Measurements from ENCODE around the gene DNM2.
"Not testable (repeated sequence)": the region's sequence is repeated elsewhere in the genome, so short reads cannot be mapped to it uniquely, and the experiment has no call there.

Gene DNM2

GRCh38 chr19:10846500-10847202 lies 128.8 kb downstream of the DNM2 start:
- no peak for DNase-seq

GRCh38 chr19:10848230-10848856 lies 130.5 kb downstream of the DNM2 start, which contains the start of gene C19orf38:
TSS of gene C19orf38 (plus strand) at chr19:10848415. CDS start at chr19:10848509, 94 bp downstream.
- DNase-seq = peak; percentile 75

DNA sequence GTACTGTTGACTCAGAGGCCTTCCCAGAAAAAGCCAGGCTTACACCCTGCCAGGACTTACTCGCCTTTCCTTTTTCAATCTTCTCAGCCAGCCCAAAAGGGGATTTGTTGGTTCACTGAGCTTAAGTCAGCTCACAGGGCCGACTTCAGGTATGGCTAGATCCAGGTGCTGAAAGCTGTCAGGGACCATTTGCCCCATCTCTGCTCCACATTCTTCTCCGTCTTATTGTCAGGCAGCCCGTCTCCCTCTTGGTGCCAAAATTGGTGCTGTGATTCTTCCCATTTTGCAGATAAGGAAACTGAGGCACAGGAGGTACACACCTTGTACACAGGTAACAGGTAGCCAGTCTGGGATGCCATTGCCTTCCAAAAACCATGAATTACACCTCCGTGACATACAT lies 132.8 kb downstream of the DNM2 start:
- DNase-seq = no peak

DNA sequence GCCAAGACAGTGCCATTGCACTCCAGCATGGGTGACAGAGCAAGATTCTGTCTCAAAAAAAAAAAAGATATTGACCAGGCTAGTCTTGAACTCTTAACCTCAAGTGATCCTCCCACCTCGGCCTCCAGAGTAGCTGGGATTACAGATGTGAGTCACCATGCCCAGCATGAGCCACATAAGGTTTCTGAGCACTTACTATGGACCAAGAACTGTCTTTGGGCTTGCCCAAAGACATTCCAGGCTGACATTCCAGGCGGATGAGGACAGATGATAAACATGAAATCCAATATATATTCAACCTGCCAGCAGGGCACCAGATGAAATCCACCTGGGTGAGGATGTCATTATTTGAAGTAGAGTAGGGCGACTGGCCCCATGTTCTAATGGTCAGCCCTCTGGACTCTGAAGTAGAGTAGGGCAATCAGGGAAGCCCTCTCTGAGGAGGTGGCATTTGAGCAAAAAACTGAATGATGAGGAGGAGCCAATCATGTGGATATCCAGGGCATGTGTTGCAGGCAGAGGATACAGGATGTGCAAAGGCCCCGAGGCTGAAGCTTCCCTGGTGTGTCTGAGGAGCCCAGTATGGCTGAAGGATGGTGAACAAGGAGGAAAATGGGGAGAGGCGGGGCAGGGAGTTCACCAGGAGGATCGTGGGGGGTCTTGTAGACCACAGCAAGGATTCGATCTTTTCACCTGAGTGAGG lies 134.4 kb downstream of the DNM2 start:
- no peak for DNase-seq

DNA sequence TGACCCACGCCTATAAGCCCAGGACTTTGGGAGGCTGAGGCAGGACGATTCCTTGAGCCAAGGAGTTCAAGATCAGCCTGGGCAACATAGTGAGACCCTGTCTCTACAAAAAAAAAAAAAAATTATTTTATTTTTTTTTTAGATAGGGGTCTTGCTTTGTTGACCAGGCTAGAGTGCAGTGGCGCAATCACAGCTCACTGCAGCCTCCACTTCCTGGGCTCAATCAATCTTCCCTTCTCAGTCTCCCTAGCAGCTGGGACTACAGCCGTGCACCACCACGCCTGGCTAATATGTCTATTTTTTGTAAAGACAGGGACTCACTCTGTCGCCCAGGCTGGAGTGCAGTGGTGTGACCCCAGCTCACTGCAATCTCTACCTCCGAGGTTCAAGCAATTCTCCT lies 135.1 kb downstream of the DNM2 start:
- no peak for DNase-seq

DNA sequence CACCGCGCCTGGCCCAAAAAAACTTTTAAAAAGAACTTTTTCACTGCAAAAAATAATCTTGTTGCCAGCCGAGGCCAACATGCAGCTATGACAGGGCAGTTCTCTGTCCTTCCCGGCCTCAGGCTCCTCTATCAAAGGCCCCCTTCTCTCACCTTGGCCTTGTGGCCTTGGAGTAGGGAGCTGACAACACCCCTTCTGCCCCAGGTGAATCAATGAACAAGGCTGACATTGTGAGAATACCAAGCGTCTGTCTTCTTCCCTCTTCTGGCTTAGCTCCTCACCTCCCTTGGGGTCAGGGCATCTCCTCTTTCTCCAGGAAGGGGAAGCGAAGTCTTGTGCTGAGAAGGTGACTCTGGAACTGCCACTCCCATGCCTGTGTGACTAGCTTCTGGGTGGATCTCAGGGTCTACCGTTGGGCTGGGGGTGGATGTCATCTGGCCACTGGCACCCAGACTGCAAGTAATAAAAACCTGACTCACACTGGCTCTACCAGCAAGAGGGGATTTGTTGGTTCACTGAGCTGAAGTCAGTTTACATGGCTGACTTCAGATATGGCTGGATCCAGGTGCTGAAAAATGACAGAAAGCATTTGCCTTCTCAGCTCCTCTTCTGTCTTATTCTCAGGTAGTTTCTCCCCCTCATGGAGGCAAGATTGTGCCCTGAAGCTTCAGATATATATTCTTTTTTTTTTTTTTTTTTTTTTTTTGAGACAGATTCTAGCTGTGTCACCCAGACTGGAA lies 136.6 kb downstream of the DNM2 start:
- DNase-seq = no peak

DNA sequence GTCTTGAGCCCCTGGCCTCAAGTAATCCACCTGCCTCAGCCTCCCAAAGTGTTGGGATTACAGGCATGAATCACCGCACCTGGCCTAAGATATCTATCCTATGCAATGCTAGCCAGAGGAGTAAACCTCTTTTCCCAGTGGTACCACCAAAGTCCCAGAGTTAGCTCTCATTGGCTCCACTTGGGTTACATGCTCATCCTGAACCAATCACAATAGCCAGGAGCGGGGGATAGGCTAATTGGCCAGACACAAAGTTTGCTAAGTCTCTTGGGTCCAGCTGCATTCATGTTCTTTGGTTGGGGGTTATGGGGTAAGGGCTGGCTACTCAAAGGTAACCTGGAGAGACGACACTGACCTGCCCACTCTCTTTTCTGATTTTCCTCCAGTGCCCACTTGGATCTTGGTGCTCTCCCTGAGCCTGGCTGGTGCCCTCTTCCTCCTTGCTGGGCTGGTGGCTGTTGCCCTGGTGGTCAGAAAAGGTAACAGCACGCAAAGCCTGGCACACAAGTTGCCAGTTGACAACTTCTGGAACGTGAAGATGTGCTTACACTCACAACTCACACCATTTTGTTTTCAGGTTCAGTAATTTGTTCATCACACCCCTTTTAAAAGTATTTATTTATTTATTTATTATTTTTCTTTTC lies 138.1 kb downstream of the DNM2 start:
- DNase-seq = no peak

DNA sequence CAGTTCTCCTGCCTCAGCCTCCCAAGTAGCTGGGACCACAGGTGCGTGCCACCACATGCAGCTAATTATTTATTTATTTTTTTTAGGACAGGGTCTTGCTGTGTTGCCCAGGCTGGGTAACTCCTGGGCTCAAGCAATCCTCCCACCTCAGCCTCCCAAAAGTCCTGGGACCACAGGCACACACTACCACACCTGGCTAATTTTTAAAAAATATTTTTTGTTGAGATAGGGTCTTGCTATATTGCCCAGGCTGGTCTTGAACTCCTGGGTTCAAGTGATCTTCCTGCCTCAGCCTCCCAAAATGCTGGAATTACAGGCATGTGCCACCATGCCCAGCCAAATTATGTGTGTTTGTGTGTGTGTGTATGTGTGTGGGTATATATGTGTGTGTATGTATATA lies 139.0 kb downstream of the DNM2 start:
- DNase-seq = not testable (repeated sequence)

GRCh38 chr19:10858204-10858828 lies 140.4 kb downstream of the DNM2 start:
- DNase-seq = no peak

- no peak for DNase-seq
These were observed 143.3 kb downstream of the DNM2 start for GRCh38 chr19:10861103-10861651.

GRCh38 chr19:10862561-10863106 lies 144.8 kb downstream of the DNM2 start:
- DNase-seq = no peak

DNA sequence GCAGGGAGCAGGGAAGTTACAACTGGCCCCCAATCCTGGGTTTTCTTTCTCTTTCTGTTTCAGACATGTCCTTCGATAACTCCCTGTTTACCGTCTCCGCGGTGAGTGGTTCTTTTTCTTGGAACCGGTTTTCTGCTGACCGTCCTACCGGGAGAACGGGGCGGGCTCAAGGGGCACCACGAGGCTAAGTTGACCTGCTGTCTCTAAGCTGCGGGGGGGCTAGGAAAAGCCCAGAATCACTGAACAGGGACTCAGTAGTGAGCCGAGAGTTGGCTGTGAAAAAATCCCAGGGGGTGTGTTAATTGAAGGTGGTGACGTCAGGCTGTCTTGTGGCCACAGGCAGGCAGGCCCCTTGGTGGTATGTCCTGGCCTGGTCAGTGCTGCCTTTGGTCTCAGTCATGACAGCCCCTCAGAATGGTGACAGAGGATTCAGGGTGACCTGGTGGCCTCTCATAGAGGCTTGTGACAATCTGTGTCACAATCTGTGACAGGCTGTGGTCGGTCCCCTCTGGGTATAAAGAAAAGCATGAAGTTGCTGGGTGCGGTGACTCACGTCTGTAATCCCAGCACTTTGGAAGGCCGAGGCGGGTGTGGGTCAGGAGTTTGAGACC lies 145.3 kb downstream of the DNM2 start:
- no peak for DNase-seq

DNA sequence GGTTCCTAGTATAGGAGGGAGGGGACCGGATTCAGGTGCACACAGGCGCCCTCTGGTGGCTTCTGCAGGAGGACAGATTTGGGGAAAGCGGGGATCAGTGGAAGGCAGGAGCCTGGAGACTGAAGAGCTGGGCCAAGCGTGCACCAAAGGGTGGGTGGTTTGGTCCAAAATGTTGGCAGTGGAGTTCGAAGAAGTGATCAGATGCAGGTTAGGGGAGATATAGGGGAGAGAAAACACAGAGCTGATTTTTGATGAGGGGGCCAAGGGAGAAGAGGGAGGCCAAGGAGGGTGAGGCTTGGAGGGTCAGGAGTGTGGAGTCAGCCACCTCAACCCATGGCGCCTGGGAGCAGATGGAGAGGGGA lies 146.6 kb downstream of the DNM2 start:
- DNase-seq = peak; percentile 88

DNA sequence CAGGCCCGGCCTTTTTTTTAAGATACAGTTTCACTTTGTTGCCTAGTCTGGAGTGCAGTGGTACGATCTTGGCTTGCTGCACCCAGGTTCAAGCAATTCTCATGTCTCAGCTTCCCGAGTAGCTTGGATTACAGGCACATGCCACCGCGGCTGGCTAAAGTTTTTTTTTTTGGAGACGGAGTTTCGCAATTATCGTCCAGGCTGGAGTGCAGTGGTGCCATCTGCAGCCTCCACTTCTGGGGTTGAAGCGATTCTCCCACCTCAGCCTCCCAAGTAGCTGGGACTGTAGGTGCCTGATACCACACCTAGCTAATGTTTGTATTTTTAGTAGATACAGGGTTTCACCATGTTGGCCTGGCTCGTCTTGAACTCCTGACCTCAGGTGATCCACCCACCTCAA lies 148.6 kb downstream of the DNM2 start:
- no peak for DNase-seq

GRCh38 chr19:10868872-10869547 lies 151.1 kb downstream of the DNM2 start:
- DNase-seq = no peak

- DNase-seq = not testable (repeated sequence)
These were observed 152.0 kb downstream of the DNM2 start for GRCh38 chr19:10869872-10870311.

DNA sequence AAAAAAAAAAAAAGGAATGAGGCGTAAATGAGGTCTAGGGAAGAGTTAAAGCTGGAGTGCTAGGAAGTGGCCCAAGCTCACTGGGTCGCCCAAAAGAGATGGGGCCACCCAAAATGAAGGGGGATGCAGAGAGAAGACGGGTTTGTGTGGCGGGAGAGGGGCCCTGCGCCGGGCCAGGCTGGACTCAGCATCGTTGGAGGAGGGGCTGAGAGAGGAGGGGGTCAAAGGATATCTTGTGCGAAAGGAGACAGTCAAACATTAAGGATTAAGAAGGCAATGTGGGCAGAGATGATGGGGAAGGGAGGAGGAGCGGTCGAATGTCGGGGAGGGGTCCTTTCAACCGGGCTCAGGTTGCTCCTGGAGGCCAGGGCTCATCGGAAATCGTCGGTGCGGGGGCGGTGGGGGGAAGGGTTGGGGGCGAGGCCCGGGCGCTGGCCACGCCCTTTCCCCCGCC lies 152.6 kb downstream of the DNM2 start:
- DNase-seq = no peak

DNA sequence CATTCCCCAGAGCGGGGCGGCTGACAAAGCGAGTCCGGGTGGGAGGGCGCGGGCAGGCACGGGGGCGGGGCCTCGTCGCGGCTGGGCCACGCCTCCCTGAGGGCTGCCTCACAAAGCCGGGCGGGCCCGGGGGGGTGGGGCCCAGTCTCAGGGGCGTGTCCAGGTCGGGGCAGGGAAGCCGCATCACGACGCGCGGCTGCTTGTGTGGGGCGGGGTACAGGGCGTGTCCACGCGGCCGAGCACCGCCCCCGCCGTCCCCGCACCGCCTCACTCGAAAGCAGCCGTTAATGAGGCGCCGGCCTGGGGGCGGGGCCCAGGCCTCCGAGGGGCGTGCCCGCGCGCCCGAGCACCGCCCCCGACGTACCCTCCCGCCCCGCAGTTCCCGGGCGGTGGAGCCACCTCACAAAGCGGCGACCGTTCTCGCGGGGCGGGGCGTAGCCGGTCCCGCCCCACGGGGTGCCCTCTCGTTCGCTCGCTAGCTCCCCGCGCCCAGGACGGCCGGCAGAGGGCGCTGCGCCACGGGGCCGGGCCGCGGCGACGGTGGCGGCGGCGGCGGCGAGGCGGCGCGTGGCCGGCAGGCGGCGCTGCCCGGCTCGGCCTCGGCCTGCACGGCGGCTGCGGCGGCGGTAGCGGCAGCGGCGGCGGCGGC lies 153.2 kb downstream of the DNM2 start, which contains the start of gene CARM1:
TSS of gene CARM1 (plus strand) at position 599 of the 649 bp plus-strand sequence. CDS start 150 bp downstream, outside the sequence.
- peak; percentile 100 for DNase-seq

- DNase-seq = peak; percentile 73
These were observed 154.0 kb downstream of the DNM2 start for GRCh38 chr19:10871711-10872545.

Measured in right forelimb (tissue), 1 donor.